Placental epithelial cell (primary cell): ENCODE results near the gene OR52E5. TPM values are rescaled to one million over a fixed set of nuclear protein-coding genes. Genes with fewer than 3 reads are reported as not detected.

Experiments
- total RNA-seq: library from RNA; depleted of rRNA; stranded (reverse); fragments of >200 nt; gene quantifications from 2 replicates; pipeline ENCODE4 v1.2.3, GENCODE V29; 2012

Gene OR52E5
- total RNA-seq, result not detected in 2 replicates

GRCh38 chr11:5892908-5893307, at the start of gene OR52E5:
Gene OR52E5, plus strand, starts transcription at chr11:5893208. Its CDS starts 7,569 bp downstream, at chr11:5900777.

DNA sequence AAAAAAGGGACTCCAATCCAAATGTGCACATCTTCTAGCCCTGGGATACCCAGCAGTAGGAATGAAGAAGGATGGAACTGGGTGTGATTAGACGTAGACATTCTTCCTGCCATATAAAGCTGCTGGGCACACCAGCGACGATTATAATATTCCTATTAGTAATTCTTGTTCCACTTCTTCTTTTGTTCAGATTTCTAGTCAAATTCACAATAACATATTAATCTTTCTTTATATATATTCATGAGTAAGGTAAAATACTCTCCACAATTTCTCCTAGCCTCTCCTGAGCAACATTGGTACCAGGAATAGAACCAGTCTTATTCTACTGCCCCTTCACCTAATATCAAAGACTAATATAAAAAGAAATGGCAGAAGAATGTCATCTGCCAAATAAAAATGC, 35.4 kb upstream of the OR52E5 start, which contains the start of gene OR52E8:
OR52E8 (minus strand) TSS at position 101 of the 400 bp plus-strand sequence; CDS start at position 101, 0 bp downstream.

DNA sequence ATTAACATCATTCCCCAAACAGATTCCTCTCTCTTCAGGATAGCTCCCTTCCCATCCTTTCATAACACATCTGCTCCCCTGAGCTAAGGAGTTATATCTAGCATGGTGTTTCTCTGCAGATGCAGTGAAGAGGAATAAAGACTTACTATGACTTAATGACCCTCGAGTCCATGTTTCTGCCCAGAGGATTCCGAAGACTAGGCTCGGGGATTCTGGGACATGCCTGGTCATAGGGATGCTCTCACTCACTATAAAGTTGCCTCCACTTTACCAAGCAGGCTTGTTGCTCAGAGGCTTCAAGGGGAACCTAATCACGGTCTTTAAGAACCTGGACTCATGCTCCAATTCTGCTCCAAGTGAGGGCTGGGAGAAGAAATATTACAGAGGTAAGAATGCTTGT, 12.7 kb upstream of the OR52E5 start, which contains the start of gene OR52E4:
OR52E4 (plus strand) TSS at position 301 of the 400 bp plus-strand sequence. CDS start 3,664 bp downstream, outside the sequence.

GRCh38 chr11:5941951-5942350, 48.9 kb downstream of the OR52E5 start, which contains the start of gene OR56A3:
Gene OR56A3, plus strand, starts transcription at chr11:5942251. Its CDS starts 5,096 bp downstream, at chr11:5947347.

Other genes with a start within 250 kb of the OR52E5 start
- gene TRIM5, start 208.1 kb upstream of the OR52E5 start, total RNA-seq, result 29.4 and 35.1 TPM in 2 replicates
- gene TRIM22, start 203.4 kb upstream of the OR52E5 start, total RNA-seq, result 5.9 and 10.8 TPM in 2 replicates
- gene OR56B1, start 156.8 kb upstream of the OR52E5 start, total RNA-seq, result not detected in 2 replicates
- 0.39 TPM in 1 of 2 replicates, not detected in the other for gene OR52N4, start 139.0 kb upstream of the OR52E5 start, total RNA-seq
- gene OR52N5, start 109.9 kb upstream of the OR52E5 start, total RNA-seq, result not detected in 2 replicates
- not detected in 2 replicates for gene OR52N1, start 101.9 kb upstream of the OR52E5 start, total RNA-seq
- gene OR52N2, start 84.3 kb upstream of the OR52E5 start, total RNA-seq, result not detected in 2 replicates
- not detected in 2 replicates for gene OR52E6, start 51.3 kb upstream of the OR52E5 start, total RNA-seq
- not detected in 2 replicates for gene OR52E8, start 35.5 kb upstream of the OR52E5 start, total RNA-seq
- not detected in 2 replicates for gene OR52E4, start 12.6 kb upstream of the OR52E5 start, total RNA-seq
- not detected in 2 replicates for gene OR56A3, start 49.0 kb downstream of the OR52E5 start, total RNA-seq
- gene OR56A5, start 75.3 kb downstream of the OR52E5 start, total RNA-seq, result not detected in 2 replicates
- gene OR52L1, start 93.8 kb downstream of the OR52E5 start, total RNA-seq, result not detected in 2 replicates
- not detected in 2 replicates for gene OR56A4, start 113.7 kb downstream of the OR52E5 start, total RNA-seq
- not detected in 2 replicates for gene OR56A1, start 137.6 kb downstream of the OR52E5 start, total RNA-seq
- gene OR56B4, start 214.5 kb downstream of the OR52E5 start, total RNA-seq, result not detected in 2 replicates